ENCODE data around the gene PPM1D.
"Not testable (repeated sequence)": the region's sequence is repeated elsewhere in the genome, so short reads cannot be mapped to it uniquely, and the experiment has no call there.

Gene PPM1D

GRCh38 chr17:60664022-60664421, 64.0 kb downstream of the PPM1D start:
- no peak for DNase-seq (ENCODE audit: extremely low read depth in 1 of 2, low read depth in 1 of 2)

- DNase-seq (ENCODE audit: extremely low read depth in 1 of 2, low read depth in 1 of 2), result no peak
Observed at GRCh38 chr17:60665602-60666001, 65.6 kb downstream of the PPM1D start.

GRCh38 chr17:60668741-60669140, 68.7 kb downstream of the PPM1D start:
- DNase-seq (ENCODE audit: extremely low read depth in 1 of 2, low read depth in 1 of 2), result not testable (repeated sequence)

GRCh38 chr17:60671482-60671881, 71.5 kb downstream of the PPM1D start:
- DNase-seq (ENCODE audit: extremely low read depth in 1 of 2, low read depth in 1 of 2), result no peak

GRCh38 chr17:60674637-60675036, 74.6 kb downstream of the PPM1D start:
- DNase-seq (ENCODE audit: extremely low read depth in 1 of 2, low read depth in 1 of 2), result not testable (repeated sequence)

- no peak for DNase-seq (ENCODE audit: extremely low read depth in 1 of 2, low read depth in 1 of 2)
Observed at GRCh38 chr17:60675997-60676396, 76.0 kb downstream of the PPM1D start.

GRCh38 chr17:60676758-60677307, 76.8 kb downstream of the PPM1D start:
- no peak for DNase-seq (ENCODE audit: extremely low read depth in 1 of 2, low read depth in 1 of 2)

- DNase-seq (ENCODE audit: extremely low read depth in 1 of 2, low read depth in 1 of 2), result peak; percentile 90 to 93
Observed at GRCh38 chr17:60677308-60678117, 77.5 kb downstream of the PPM1D start, which contains the start of gene BCAS3. BCAS3 (plus strand) TSS chr17:60677851.

GRCh38 chr17:60678118-60678444, 78.1 kb downstream of the PPM1D start:
- no peak for DNase-seq (ENCODE audit: extremely low read depth in 1 of 2, low read depth in 1 of 2)

- no peak for DNase-seq (ENCODE audit: extremely low read depth in 1 of 2, low read depth in 1 of 2)
Observed at GRCh38 chr17:60679287-60679686, 79.3 kb downstream of the PPM1D start.

- DNase-seq (ENCODE audit: extremely low read depth in 1 of 2, low read depth in 1 of 2), result no peak
Observed at GRCh38 chr17:60680754-60681153, 80.8 kb downstream of the PPM1D start.

- DNase-seq (ENCODE audit: extremely low read depth in 1 of 2, low read depth in 1 of 2), result no peak
Observed at GRCh38 chr17:60685437-60685836, 85.4 kb downstream of the PPM1D start.

- DNase-seq (ENCODE audit: extremely low read depth in 1 of 2, low read depth in 1 of 2), result no peak
Observed at GRCh38 chr17:60695960-60696359, 96.0 kb downstream of the PPM1D start.

GRCh38 chr17:60699090-60699489, 99.1 kb downstream of the PPM1D start:
- DNase-seq (ENCODE audit: extremely low read depth in 1 of 2, low read depth in 1 of 2), result no peak

GRCh38 chr17:60704170-60704569, 104.2 kb downstream of the PPM1D start:
- DNase-seq (ENCODE audit: extremely low read depth in 1 of 2, low read depth in 1 of 2), result no peak

GRCh38 chr17:60712675-60713074, 112.7 kb downstream of the PPM1D start:
- no peak for DNase-seq (ENCODE audit: extremely low read depth in 1 of 2, low read depth in 1 of 2)

GRCh38 chr17:60713608-60714007, 113.6 kb downstream of the PPM1D start:
- DNase-seq (ENCODE audit: extremely low read depth in 1 of 2, low read depth in 1 of 2), result no peak
